ENCODE data around the gene GOLGB1.

The GOLGB1 gene

DNA sequence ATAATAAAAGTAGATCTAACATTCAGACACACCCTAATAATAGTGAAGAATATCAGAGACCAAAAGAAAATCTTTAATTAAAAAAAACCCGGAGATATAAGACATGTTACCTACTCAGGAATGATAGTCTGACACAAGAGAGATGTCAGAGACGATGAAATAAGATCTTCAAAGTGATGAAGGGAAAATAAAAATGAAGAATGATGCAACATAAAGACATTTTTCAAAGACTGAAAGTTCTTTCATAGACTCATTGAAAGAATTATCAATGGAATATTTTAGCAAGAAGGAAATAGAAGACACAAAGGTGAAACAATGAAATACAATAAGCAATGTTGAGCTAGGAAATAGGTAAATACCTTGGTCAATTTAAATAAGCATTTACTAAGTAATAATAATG is 108.4 kb downstream of the GOLGB1 start:
- Histone ChIP-seq H3K27me3 (ENCODE audit: insufficient read depth, low read length) (peaks cover 5% of the 10 kb centered on the region; the same call in 1 of the 2 replicates), H3K36me3 (ENCODE audit: insufficient read depth, low read length) (no peaks in the 10 kb centered on the region), H3K4me1 (ENCODE audit: control insufficient read depth, insufficient read depth, low read length, unreplicated experiment) (no peaks in the 10 kb centered on the region), H3K79me2 (ENCODE audit: control insufficient read depth, insufficient read depth, low read length, unreplicated experiment) (no peaks in the 10 kb centered on the region), H3K27ac (ENCODE audit: low read depth, low read length) (no peak overlapping the region), H3K4me3 (ENCODE audit: low read depth, low read length) (no peak overlapping the region), H2AFZ (ENCODE audit: low read length, unreplicated experiment) (no peak overlapping the region)

GRCh38 chr3:121637922-121638321 is 111.6 kb downstream of the GOLGB1 start:
- Histone ChIP-seq H2AFZ (ENCODE audit: low read length, unreplicated experiment) (no peak overlapping the region), H3K4me1 (ENCODE audit: control insufficient read depth, insufficient read depth, low read length, unreplicated experiment) (no peaks in the 10 kb centered on the region), H3K27ac (ENCODE audit: low read depth, low read length) (no peak overlapping the region), H3K4me3 (ENCODE audit: low read depth, low read length) (no peak overlapping the region), H3K36me3 (ENCODE audit: insufficient read depth, low read length) (no peaks in the 10 kb centered on the region), H3K79me2 (ENCODE audit: control insufficient read depth, insufficient read depth, low read length, unreplicated experiment) (no peaks in the 10 kb centered on the region), H3K27me3 (ENCODE audit: insufficient read depth, low read length) (peaks cover 6% of the 10 kb centered on the region; the same call in 1 of the 2 replicates)

- Histone ChIP-seq H3K36me3 (ENCODE audit: insufficient read depth, low read length) (no peaks in the 10 kb centered on the region), H3K4me1 (ENCODE audit: control insufficient read depth, insufficient read depth, low read length, unreplicated experiment) (no peaks in the 10 kb centered on the region), H3K27ac (ENCODE audit: low read depth, low read length) (no peak overlapping the region), H3K4me3 (ENCODE audit: low read depth, low read length) (no peak overlapping the region), H2AFZ (ENCODE audit: low read length, unreplicated experiment) (no peak overlapping the region), H3K27me3 (ENCODE audit: insufficient read depth, low read length) (no peaks in the 10 kb centered on the region), H3K79me2 (ENCODE audit: control insufficient read depth, insufficient read depth, low read length, unreplicated experiment) (no peaks in the 10 kb centered on the region)
These were observed 119.2 kb downstream of the GOLGB1 start for GRCh38 chr3:121630355-121630754.

GRCh38 chr3:121629601-121630000 is 119.9 kb downstream of the GOLGB1 start:
- Histone ChIP-seq H2AFZ (ENCODE audit: low read length, unreplicated experiment) (no peak overlapping the region), H3K27ac (ENCODE audit: low read depth, low read length) (no peak overlapping the region), H3K4me1 (ENCODE audit: control insufficient read depth, insufficient read depth, low read length, unreplicated experiment) (no peaks in the 10 kb centered on the region), H3K27me3 (ENCODE audit: insufficient read depth, low read length) (no peaks in the 10 kb centered on the region), H3K36me3 (ENCODE audit: insufficient read depth, low read length) (no peaks in the 10 kb centered on the region), H3K4me3 (ENCODE audit: low read depth, low read length) (no peak overlapping the region), H3K79me2 (ENCODE audit: control insufficient read depth, insufficient read depth, low read length, unreplicated experiment) (no peaks in the 10 kb centered on the region)

DNA sequence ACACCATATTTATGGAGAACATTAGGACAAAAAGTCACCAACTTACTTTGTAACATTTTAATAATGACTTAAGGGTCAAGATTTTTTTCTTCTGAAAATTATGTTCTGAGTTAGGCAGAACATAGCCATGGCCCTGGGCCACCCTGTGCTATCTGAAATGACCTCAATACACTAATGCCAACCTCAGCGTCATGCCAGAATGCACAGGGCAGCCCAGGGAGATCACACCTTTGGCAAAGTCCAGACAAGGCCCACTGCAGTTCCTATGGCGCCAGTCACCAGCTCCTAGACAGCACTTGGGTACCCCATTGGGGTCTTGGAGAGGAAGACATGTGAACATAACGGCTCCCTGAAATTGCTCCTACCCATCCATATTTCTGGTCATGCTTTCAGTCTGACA is 121.9 kb downstream of the GOLGB1 start:
- Histone ChIP-seq H3K4me3 (ENCODE audit: low read depth, low read length) (no peak overlapping the region), H3K27me3 (ENCODE audit: insufficient read depth, low read length) (peaks cover under 1% of the 10 kb centered on the region; the same call in 1 of the 2 replicates), H3K27ac (ENCODE audit: low read depth, low read length) (no peak overlapping the region), H3K36me3 (ENCODE audit: insufficient read depth, low read length) (no peaks in the 10 kb centered on the region), H2AFZ (ENCODE audit: low read length, unreplicated experiment) (no peak overlapping the region), H3K79me2 (ENCODE audit: control insufficient read depth, insufficient read depth, low read length, unreplicated experiment) (no peaks in the 10 kb centered on the region), H3K4me1 (ENCODE audit: control insufficient read depth, insufficient read depth, low read length, unreplicated experiment) (no peaks in the 10 kb centered on the region)

- peaks cover 5% of the 10 kb centered on the region; the same call in 1 of the 2 replicates for H3K27me3 ChIP-seq (ENCODE audit: insufficient read depth, low read length)
- no peaks in the 10 kb centered on the region for H3K4me1 ChIP-seq (ENCODE audit: control insufficient read depth, insufficient read depth, low read length, unreplicated experiment)
- H3K27ac ChIP-seq (ENCODE audit: low read depth, low read length), result no peak overlapping the region
- no peaks in the 10 kb centered on the region for H3K79me2 ChIP-seq (ENCODE audit: control insufficient read depth, insufficient read depth, low read length, unreplicated experiment)
- H2AFZ ChIP-seq (ENCODE audit: low read length, unreplicated experiment), result no peak overlapping the region
- no peaks in the 10 kb centered on the region for H3K36me3 ChIP-seq (ENCODE audit: insufficient read depth, low read length)
- H3K4me3 ChIP-seq (ENCODE audit: low read depth, low read length), result no peak overlapping the region
These were observed 122.3 kb downstream of the GOLGB1 start for GRCh38 chr3:121627211-121627610.

DNA sequence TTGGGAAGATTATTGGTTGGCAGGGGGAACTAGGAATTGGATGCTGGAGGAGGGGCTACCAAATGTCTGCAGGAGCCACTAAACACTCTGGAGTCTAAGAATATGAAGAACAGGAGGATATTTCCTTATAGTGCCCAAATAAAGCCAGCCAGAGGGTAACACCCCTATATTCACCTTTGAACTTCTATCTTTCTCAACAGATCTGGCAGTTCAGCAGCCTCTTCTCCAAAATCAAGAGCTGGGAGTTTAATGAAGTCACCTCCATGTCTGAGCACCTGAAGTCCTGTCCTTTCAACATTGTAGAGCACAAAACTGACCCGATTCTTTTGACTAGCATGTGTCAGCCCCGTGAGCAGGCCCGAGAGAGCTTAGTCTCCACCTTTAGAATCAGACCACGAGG is 123.0 kb downstream of the GOLGB1 start:
- no peak overlapping the region for H3K27ac ChIP-seq (ENCODE audit: low read depth, low read length)
- no peaks in the 10 kb centered on the region for H3K79me2 ChIP-seq (ENCODE audit: control insufficient read depth, insufficient read depth, low read length, unreplicated experiment)
- H2AFZ ChIP-seq (ENCODE audit: low read length, unreplicated experiment), result no peak overlapping the region
- H3K4me3 ChIP-seq (ENCODE audit: low read depth, low read length), result no peak overlapping the region
- H3K27me3 ChIP-seq (ENCODE audit: insufficient read depth, low read length), result peaks cover 11% of the 10 kb centered on the region
- H3K36me3 ChIP-seq (ENCODE audit: insufficient read depth, low read length), result no peaks in the 10 kb centered on the region
- H3K4me1 ChIP-seq (ENCODE audit: control insufficient read depth, insufficient read depth, low read length, unreplicated experiment), result no peaks in the 10 kb centered on the region

DNA sequence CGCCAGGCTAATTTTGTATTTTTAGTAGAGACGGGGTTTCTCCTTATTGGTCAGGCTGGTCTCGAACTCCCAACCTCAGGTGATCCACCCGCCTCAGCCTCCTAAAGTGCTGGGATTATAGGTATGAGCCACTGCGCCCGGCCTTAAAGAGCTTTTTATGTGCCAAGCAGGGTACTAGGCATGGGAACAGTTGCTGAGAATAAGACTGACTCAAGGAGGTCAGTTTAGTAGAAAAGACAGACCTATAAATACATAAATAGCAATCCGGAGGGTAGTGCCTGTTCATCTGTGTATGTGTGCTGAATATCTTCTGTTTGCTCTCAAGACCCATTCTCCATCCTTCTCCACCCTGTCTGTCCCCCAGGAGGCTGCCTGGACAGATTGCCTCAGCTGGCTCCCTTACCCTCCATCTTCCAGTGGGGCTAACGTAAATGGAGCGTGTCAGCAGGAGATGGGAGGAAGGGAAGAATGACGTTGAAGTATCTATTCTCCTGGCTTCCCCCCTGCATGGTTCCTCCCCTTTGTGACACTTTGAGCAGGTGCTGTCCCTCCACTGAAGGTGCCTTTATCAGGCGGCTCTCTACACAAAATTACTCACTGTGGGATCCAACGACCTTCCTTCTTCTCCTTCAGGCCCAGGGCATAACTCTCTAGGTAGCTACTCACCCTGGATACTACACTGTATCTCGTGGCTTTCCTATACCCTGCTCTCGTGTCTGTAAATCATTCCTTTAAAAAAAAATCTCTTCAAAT is 125.2 kb downstream of the GOLGB1 start:
- Histone ChIP-seq H3K4me1 (ENCODE audit: control insufficient read depth, insufficient read depth, low read length, unreplicated experiment) (no peaks in the 10 kb centered on the region), H3K4me3 (ENCODE audit: low read depth, low read length) (no peak overlapping the region), H2AFZ (ENCODE audit: low read length, unreplicated experiment) (no peak overlapping the region)

GRCh38 chr3:121621491-121621890 is 128.1 kb downstream of the GOLGB1 start:
- H3K4me1 ChIP-seq (ENCODE audit: control insufficient read depth, insufficient read depth, low read length, unreplicated experiment), result no peaks in the 10 kb centered on the region

More for the DNA sequence above, 125.2 kb downstream of the GOLGB1 start:
- Histone ChIP-seq H3K27me3 (ENCODE audit: insufficient read depth, low read length) (peaks cover 19% of the 10 kb centered on the region), H3K36me3 (ENCODE audit: insufficient read depth, low read length) (no peaks in the 10 kb centered on the region), H3K27ac (ENCODE audit: low read depth, low read length) (no peak overlapping the region), H3K79me2 (ENCODE audit: control insufficient read depth, insufficient read depth, low read length, unreplicated experiment) (no peaks in the 10 kb centered on the region)

GRCh38 chr3:121619691-121620090 is 129.8 kb downstream of the GOLGB1 start:
- Histone ChIP-seq H3K27me3 (ENCODE audit: insufficient read depth, low read length) (peaks cover 22% of the 10 kb centered on the region), H3K4me3 (ENCODE audit: low read depth, low read length) (no peak overlapping the region), H3K36me3 (ENCODE audit: insufficient read depth, low read length) (no peaks in the 10 kb centered on the region)

More at GRCh38 chr3:121621491-121621890, 128.1 kb downstream of the GOLGB1 start:
- H2AFZ ChIP-seq (ENCODE audit: low read length, unreplicated experiment), result no peak overlapping the region
- H3K79me2 ChIP-seq (ENCODE audit: control insufficient read depth, insufficient read depth, low read length, unreplicated experiment), result no peaks in the 10 kb centered on the region
- no peaks in the 10 kb centered on the region for H3K36me3 ChIP-seq (ENCODE audit: insufficient read depth, low read length)
- H3K27ac ChIP-seq (ENCODE audit: low read depth, low read length), result no peak overlapping the region
- no peak overlapping the region for H3K4me3 ChIP-seq (ENCODE audit: low read depth, low read length)
- H3K27me3 ChIP-seq (ENCODE audit: insufficient read depth, low read length), result peaks cover 22% of the 10 kb centered on the region

More at GRCh38 chr3:121619691-121620090, 129.8 kb downstream of the GOLGB1 start:
- no peaks in the 10 kb centered on the region for H3K79me2 ChIP-seq (ENCODE audit: control insufficient read depth, insufficient read depth, low read length, unreplicated experiment)
- H3K27ac ChIP-seq (ENCODE audit: low read depth, low read length), result no peak overlapping the region
- H2AFZ ChIP-seq (ENCODE audit: low read length, unreplicated experiment), result no peak overlapping the region
- no peaks in the 10 kb centered on the region for H3K4me1 ChIP-seq (ENCODE audit: control insufficient read depth, insufficient read depth, low read length, unreplicated experiment)
